HAP-1 (cell line): ENCODE results near the gene MAP2K6.

Experiments used
- DNase-seq, 2 experiments: peaks; one replicate each; pipeline ENCODE4 v3.0.0-alpha.2; 2016 to 2020; ENCODE audit warnings: low spot score in 2 of 2
- H3K27me3 ChIP-seq: fragments of 250-450 bp; sonication (Bioruptor Pico); 2 replicates; pipeline ENCODE4 v1.5.1; 2020; ENCODE audit warnings: low read depth, mild to moderate bottlenecking, moderate library complexity
- H3K36me3 ChIP-seq: fragments of 250-450 bp; sonication (Bioruptor Pico); replicated peaks from 2 replicates; pipeline ENCODE4 v1.5.1; 2020; ENCODE audit warnings: mild to moderate bottlenecking
- H3K4me1 ChIP-seq: fragments of 250-450 bp; sonication (Bioruptor Pico); 2 replicates; pipeline ENCODE4 v1.5.1; 2020; ENCODE audit warnings: mild to moderate bottlenecking
- H3K4me3 ChIP-seq: fragments of 250-450 bp; sonication (Bioruptor Pico); 2 replicates; pipeline ENCODE4 v1.5.1; 2020; ENCODE audit warnings: mild to moderate bottlenecking, moderate library complexity
- H3K9me3 ChIP-seq: fragments of 250-450 bp; sonication (Bioruptor Pico); 2 replicates; pipeline ENCODE4 v1.5.1; 2020; ENCODE audit warnings: mild to moderate bottlenecking, moderate library complexity
- in situ Hi-C: fragments of 300-500 bp; cut with MboI; formaldehyde crosslinking; loops from 3 replicates; pipeline ENCODE4 v1.14.3; 2020; ENCODE audit warnings: low sequenced_read_pairs, inconsistent platforms, mixed read lengths

Gene MAP2K6

GRCh38 chr17:69435971-69436696 lies 21.6 kb downstream of the MAP2K6 start:
- no peak overlapping the region for H3K4me3 ChIP-seq
- no peaks in the 10 kb centered on the region for H3K9me3 ChIP-seq
- no peaks in the 10 kb centered on the region for H3K36me3 ChIP-seq
- H3K27me3 ChIP-seq = no peaks in the 10 kb centered on the region
- in situ Hi-C loops = no loop called here
- no peak for DNase-seq
- peaks cover 8% of the 10 kb centered on the region; the same call in 1 of the 2 replicates for H3K4me1 ChIP-seq

GRCh38 chr17:69437475-69437874 lies 23.0 kb downstream of the MAP2K6 start:
- no peaks in the 10 kb centered on the region for H3K36me3 ChIP-seq
- H3K4me1 ChIP-seq = peaks cover 8% of the 10 kb centered on the region; the same call in 1 of the 2 replicates
- H3K4me3 ChIP-seq = no peak overlapping the region
- no peak for DNase-seq
- in situ Hi-C loops = no loop called here
- H3K9me3 ChIP-seq = no peaks in the 10 kb centered on the region
- H3K27me3 ChIP-seq = no peaks in the 10 kb centered on the region

- no peaks in the 10 kb centered on the region for H3K9me3 ChIP-seq
- no peak overlapping the region for H3K4me3 ChIP-seq
- H3K36me3 ChIP-seq = no peaks in the 10 kb centered on the region
- H3K4me1 ChIP-seq = peaks cover 8% of the 10 kb centered on the region; the same call in 1 of the 2 replicates
- H3K27me3 ChIP-seq = no peaks in the 10 kb centered on the region
- no peak for DNase-seq
- in situ Hi-C loops = no loop called here
Measured at GRCh38 chr17:69438776-69439175, 24.3 kb downstream of the MAP2K6 start.

- Histone ChIP-seq H3K4me3 (no peak overlapping the region), H3K9me3 (no peaks in the 10 kb centered on the region), H3K27me3 (no peaks in the 10 kb centered on the region), H3K36me3 (no peaks in the 10 kb centered on the region), H3K4me1 (no peaks in the 10 kb centered on the region)
- in situ Hi-C loops = no loop called here
- DNase-seq = no peak
Measured at GRCh38 chr17:69441179-69441578, 26.7 kb downstream of the MAP2K6 start.

GRCh38 chr17:69443138-69443537 lies 28.6 kb downstream of the MAP2K6 start:
- in situ Hi-C loops = no loop called here
- H3K4me3 ChIP-seq = no peak overlapping the region

GRCh38 chr17:69444023-69444422 lies 29.5 kb downstream of the MAP2K6 start:
- in situ Hi-C loops = no loop called here
- Histone ChIP-seq H3K9me3 (no peaks in the 10 kb centered on the region), H3K4me1 (no peaks in the 10 kb centered on the region), H3K36me3 (no peaks in the 10 kb centered on the region), H3K4me3 (no peak overlapping the region), H3K27me3 (no peaks in the 10 kb centered on the region)
- DNase-seq = no peak

More at GRCh38 chr17:69443138-69443537, 28.6 kb downstream of the MAP2K6 start:
- Histone ChIP-seq H3K36me3 (no peaks in the 10 kb centered on the region), H3K27me3 (no peaks in the 10 kb centered on the region), H3K4me1 (no peaks in the 10 kb centered on the region), H3K9me3 (no peaks in the 10 kb centered on the region)
- no peak for DNase-seq

- no peak for DNase-seq
- no peak overlapping the region for H3K4me3 ChIP-seq
- H3K36me3 ChIP-seq = no peaks in the 10 kb centered on the region
- no peaks in the 10 kb centered on the region for H3K27me3 ChIP-seq
- no peaks in the 10 kb centered on the region for H3K9me3 ChIP-seq
- H3K4me1 ChIP-seq = no peaks in the 10 kb centered on the region
- in situ Hi-C loops = no loop called here
Measured at GRCh38 chr17:69445132-69445531, 30.6 kb downstream of the MAP2K6 start.

GRCh38 chr17:69447726-69448125 lies 33.2 kb downstream of the MAP2K6 start:
- DNase-seq = no peak
- Histone ChIP-seq H3K4me1 (no peaks in the 10 kb centered on the region), H3K36me3 (no peaks in the 10 kb centered on the region), H3K9me3 (no peaks in the 10 kb centered on the region), H3K4me3 (no peak overlapping the region), H3K27me3 (no peaks in the 10 kb centered on the region)
- in situ Hi-C loops = no loop called here

- Histone ChIP-seq H3K4me1 (no peaks in the 10 kb centered on the region), H3K27me3 (no peaks in the 10 kb centered on the region), H3K9me3 (no peaks in the 10 kb centered on the region), H3K4me3 (no peak overlapping the region), H3K36me3 (no peaks in the 10 kb centered on the region)
- in situ Hi-C loops = no loop called here
- no peak for DNase-seq
Measured at GRCh38 chr17:69448431-69449102, 34.1 kb downstream of the MAP2K6 start.

- H3K4me3 ChIP-seq = no peak overlapping the region
- in situ Hi-C loops = no loop called here
- no peak for DNase-seq
- no peaks in the 10 kb centered on the region for H3K36me3 ChIP-seq
- no peaks in the 10 kb centered on the region for H3K9me3 ChIP-seq
- no peaks in the 10 kb centered on the region for H3K27me3 ChIP-seq
- peaks cover 6% of the 10 kb centered on the region for H3K4me1 ChIP-seq
Measured at GRCh38 chr17:69450131-69450530, 35.6 kb downstream of the MAP2K6 start.

- peaks cover 10% of the 10 kb centered on the region for H3K4me1 ChIP-seq
- no peak overlapping the region for H3K4me3 ChIP-seq
- H3K36me3 ChIP-seq = no peaks in the 10 kb centered on the region
- no peaks in the 10 kb centered on the region for H3K9me3 ChIP-seq
- no peak for DNase-seq
- H3K27me3 ChIP-seq = no peaks in the 10 kb centered on the region
- in situ Hi-C loops = no loop called here
Measured at GRCh38 chr17:69450918-69451317, 36.4 kb downstream of the MAP2K6 start.

GRCh38 chr17:69451416-69452394 lies 37.2 kb downstream of the MAP2K6 start:
- Histone ChIP-seq H3K36me3 (no peaks in the 10 kb centered on the region), H3K4me1 (peaks cover 10% of the 10 kb centered on the region), H3K4me3 (no peak overlapping the region), H3K9me3 (no peaks in the 10 kb centered on the region), H3K27me3 (no peaks in the 10 kb centered on the region)
- DNase-seq = no peak
- in situ Hi-C loops = no loop called here

GRCh38 chr17:69452664-69453260 lies 38.3 kb downstream of the MAP2K6 start:
- in situ Hi-C loops = no loop called here

More at GRCh38 chr17:69452664-69453260, 38.3 kb downstream of the MAP2K6 start:
- no peak for DNase-seq
- H3K4me3 ChIP-seq = no peak overlapping the region
- H3K9me3 ChIP-seq = no peaks in the 10 kb centered on the region
- no peaks in the 10 kb centered on the region for H3K36me3 ChIP-seq
- H3K27me3 ChIP-seq = no peaks in the 10 kb centered on the region; the same call in 1 of the 2 replicates
- H3K4me1 ChIP-seq = peaks cover 10% of the 10 kb centered on the region
